ENCODE data around the gene WRAP53. TPM values are rescaled to one million over a fixed set of nuclear protein-coding genes. Genes with fewer than 3 reads are reported as not detected.
"Not testable (repeated sequence)": the region's sequence is repeated elsewhere in the genome, so short reads cannot be mapped to it uniquely, and the experiment has no call there.

The WRAP53 gene
- 1 to 10 TPM; 6.2 to 9.5 (median 7.6) TPM for polyA plus RNA-seq (ENCODE audit: insufficient read length in 10 of 10)
- long read RNA-seq, donor 1, full-length matches to known transcripts = 3 of 3 reads
- long read RNA-seq, donor 1, partial matches to known transcripts = 0 of 3 reads
- long read RNA-seq, donor 1, other reads (novel, unspliced or antisense) = 0 of 3 reads
- long read RNA-seq, donor 2, partial matches to known transcripts = 0 of 2 reads
- long read RNA-seq, donor 2, other reads (novel, unspliced or antisense) = 0 of 2 reads
- long read RNA-seq, donor 3 = 0 reads
- long read RNA-seq, donor 4, full-length matches to known transcripts = 1 of 1 reads
- long read RNA-seq, donor 4, partial matches to known transcripts = 0 of 1 reads
- long read RNA-seq, donor 4, other reads (novel, unspliced or antisense) = 0 of 1 reads
- long read RNA-seq, donor 5, full-length matches to known transcripts = 2 of 2 reads
- long read RNA-seq, donor 5, partial matches to known transcripts = 0 of 2 reads
- long read RNA-seq, donor 5, other reads (novel, unspliced or antisense) = 0 of 2 reads
- long read RNA-seq, donor 6, full-length matches to known transcripts = 4 of 4 reads
- long read RNA-seq, donor 6, partial matches to known transcripts = 0 of 4 reads
- long read RNA-seq, donor 6, other reads (novel, unspliced or antisense) = 0 of 4 reads
- long read RNA-seq, donor 7, partial matches to known transcripts = 0 of 3 reads
- long read RNA-seq, donor 7, other reads (novel, unspliced or antisense) = 0 of 3 reads
- long read RNA-seq, donor 8, partial matches to known transcripts = 0 of 1 reads
- long read RNA-seq, donor 8, other reads (novel, unspliced or antisense) = 0 of 1 reads
- long read RNA-seq, donor 9, partial matches to known transcripts = 0 of 2 reads
- long read RNA-seq, donor 9, other reads (novel, unspliced or antisense) = 0 of 2 reads

- peak; percentile 98 to 99 (median 99) for DNase-seq
Observed at GRCh38 chr17:7687908-7688807, at the start of gene WRAP53. Gene WRAP53, plus strand, starts transcription at chr17:7688477. Its CDS starts 172 bp downstream, at chr17:7688649.

DNA sequence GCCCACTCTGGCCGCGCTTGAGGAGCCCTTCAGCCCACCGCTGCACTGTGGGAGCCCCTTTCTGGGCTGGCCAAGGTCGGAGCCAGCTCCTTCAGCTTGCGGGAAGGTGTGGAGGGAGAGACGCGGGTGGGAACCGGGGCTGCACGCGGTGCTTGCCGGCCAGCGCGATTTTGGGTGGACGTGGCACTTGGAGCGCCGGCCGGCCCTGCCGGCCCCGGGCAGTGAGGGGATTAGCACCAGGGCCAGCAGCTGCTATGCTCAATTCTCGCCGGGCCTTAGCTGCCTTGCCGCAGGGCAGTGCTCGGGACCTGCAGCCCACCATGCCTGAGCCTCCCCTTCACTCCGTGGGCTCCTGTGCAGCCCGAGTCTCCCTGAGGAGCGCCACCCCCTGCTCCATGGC, 47.5 kb upstream of the WRAP53 start:
- no peak for DNase-seq

DNA sequence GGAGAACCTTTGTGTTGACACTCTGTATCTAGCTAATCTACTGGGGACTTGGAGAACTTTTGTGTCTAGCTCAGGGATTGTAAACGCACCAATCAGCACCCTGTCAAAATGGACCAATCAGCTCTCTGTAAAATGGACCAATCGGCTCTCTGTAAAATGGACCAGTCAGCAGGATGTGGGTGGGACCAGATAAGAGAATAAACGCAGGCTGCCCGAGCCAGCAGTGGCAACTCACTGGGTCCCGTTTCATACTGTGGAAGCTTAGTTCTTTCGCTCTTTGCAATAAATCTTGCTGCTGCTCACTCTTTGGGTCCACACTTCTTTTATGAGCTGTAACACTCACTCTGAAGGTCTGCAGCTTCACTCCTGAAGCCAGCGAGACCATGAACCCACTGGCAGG, 46.6 kb upstream of the WRAP53 start:
- DNase-seq = not testable (repeated sequence)

GRCh38 chr17:7644775-7645174, 43.5 kb upstream of the WRAP53 start:
- no peak for DNase-seq

DNA sequence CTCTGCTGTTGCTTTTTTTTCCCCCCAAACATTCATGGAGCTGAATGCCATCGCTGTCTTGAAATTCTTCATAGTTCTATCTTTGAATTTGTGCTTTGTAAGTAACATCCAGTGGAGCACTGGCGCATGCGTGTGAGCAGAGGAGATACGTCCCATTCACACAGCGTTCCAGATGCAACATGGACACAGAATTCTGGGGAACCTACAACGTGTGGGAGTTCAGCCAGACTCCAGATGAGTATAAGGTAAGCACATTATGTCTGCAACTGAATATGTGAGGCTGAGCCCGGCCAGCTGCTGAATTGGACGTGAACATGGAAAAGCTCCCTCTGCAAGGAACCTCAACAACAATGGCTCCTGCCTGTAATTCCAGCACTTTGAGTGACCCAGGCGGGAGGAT, 41.8 kb upstream of the WRAP53 start:
- DNase-seq = no peak

- DNase-seq = no peak
Observed at GRCh38 chr17:7647018-7647417, 41.3 kb upstream of the WRAP53 start.

- peak; percentile 65 to 92 (median 81) for DNase-seq
Observed at GRCh38 chr17:7650509-7651096, 37.7 kb upstream of the WRAP53 start, which contains the start of gene ATP1B2. Gene ATP1B2, plus strand, starts transcription at chr17:7650926. Its CDS starts 593 bp downstream, at chr17:7651519.

- DNase-seq = no peak
Observed at GRCh38 chr17:7651097-7651664, 37.1 kb upstream of the WRAP53 start.

DNA sequence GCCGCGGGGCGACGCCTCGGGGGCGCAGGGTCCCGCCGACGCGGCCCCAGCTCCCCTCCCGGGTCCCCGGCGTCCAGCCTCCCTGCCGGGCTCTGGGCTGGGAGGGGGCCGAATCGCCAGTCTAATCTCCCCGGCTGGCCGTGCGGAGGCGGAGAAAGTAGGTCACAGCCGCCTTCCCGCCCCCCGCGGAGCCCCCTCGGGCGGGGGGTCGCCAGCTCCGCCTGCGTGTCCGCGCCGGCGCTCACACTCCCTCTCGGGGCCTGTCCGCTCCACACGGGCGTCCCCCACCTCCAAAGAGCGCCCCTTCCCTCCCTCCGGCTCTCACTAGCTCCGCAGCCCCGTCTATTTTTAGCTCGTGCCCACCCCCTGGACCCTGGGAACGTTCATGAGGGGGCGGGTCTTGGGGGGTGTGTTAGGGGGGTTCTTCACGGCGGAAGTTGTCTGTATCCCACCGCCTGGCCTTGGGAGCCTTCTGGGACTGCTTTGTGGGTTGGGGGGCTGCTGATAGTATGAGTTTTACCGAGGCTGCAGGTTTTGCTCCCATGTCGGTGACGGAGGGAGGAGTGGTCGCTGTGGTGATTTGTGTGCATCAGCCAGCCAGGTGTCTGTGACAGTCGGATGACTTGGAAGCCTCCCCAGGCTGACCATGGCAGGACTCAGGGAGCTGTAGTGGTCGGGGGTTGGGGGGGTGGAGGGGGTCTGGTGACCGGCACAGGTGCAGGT, 36.5 kb upstream of the WRAP53 start:
- DNase-seq = peak; percentile 55 to 82 (median 70)

DNA sequence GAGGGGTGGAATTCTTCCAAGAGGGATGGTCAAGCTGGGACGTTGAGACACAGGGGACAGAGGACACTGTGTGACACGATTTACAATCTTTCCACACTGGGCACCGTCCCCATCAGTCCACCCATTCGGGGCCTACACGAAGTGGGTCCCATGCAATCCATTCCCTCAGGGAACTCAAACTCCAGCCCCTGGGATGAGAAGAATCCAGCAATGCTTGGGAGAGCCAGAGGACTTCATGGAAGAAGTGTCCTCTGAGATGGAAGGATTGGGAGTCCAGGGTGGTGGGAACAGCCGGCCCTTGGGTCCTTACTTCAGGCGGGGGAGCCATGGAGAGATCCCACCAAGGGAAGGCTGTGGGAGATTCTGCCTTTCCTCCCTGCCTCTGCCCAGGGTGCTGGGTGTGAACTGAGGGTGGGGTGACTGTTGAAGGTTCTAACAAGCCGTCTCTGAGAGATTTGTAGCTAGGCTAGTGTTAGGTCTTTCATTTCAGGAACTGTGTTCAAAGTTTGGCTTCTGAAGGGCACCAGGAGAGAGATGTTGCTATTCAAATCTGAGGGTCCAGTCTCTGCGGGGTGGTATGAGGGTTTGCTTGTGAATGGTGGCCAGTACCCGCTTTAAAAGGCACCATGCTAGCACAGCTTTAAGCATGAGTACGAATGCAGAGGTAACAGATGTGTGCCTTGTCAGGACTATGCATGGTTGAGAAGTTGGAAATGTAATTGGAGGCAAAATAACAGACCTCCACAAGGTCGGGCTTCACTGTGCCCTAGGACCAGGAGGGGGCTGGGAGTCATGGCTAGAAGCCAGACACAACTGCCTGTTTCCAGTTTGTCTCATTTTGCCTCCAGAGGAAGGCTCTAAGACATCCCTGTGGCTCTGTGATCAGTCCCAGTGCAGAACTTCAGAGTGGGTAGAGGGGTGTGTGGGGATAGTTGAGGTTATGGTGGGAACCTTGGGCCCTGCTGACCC, 35.6 kb upstream of the WRAP53 start:
- DNase-seq = no peak

- no peak for DNase-seq
Observed at GRCh38 chr17:7654832-7655540, 33.3 kb upstream of the WRAP53 start.

GRCh38 chr17:7655541-7655840, 32.8 kb upstream of the WRAP53 start:
- DNase-seq = no peak

DNA sequence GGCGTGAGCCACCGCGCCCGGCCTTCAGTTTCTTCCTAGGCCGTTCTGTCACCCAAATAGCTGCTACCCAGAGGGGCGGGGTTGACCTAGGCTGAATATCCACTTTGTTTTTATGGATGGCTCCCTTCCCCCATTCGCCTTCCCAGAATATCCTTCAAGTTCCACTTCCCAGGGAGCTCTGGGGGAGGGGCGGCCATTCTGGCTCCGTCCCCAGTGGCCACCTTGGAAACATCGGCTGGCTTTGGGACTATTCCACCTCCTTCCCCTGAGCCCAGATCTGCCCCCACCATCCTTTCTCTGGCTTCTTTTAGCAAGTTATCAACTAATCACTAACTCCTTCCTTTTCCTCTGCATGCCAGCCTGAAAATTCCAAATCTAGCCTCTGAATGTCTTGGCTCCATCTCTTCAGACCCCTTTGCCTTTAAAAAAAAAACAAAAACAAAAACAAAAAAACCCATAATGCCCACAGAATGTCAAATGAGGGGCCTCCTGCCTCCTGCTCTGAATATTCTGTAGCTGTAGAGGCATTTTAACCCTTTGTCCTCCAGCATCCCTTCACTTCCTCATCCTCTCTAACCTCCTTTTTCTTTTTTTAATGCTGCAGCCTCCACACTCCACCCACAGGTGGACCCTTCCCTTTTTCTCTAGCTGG, 31.2 kb upstream of the WRAP53 start:
- peak in 1 of 3 donors; percentile 47 for DNase-seq

- DNase-seq = no peak
Observed at GRCh38 chr17:7667656-7668406, 20.4 kb upstream of the WRAP53 start.

GRCh38 chr17:7668482-7668881, 19.8 kb upstream of the WRAP53 start:
- no peak for DNase-seq

DNA sequence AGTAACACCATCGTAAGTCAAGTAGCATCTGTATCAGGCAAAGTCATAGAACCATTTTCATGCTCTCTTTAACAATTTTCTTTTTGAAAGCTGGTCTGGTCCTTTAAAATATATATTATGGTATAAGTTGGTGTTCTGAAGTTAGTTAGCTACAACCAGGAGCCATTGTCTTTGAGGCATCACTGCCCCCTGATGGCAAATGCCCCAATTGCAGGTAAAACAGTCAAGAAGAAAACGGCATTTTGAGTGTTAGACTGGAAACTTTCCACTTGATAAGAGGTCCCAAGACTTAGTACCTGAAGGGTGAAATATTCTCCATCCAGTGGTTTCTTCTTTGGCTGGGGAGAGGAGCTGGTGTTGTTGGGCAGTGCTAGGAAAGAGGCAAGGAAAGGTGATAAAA, 15.0 kb upstream of the WRAP53 start:
- DNase-seq = no peak

DNA sequence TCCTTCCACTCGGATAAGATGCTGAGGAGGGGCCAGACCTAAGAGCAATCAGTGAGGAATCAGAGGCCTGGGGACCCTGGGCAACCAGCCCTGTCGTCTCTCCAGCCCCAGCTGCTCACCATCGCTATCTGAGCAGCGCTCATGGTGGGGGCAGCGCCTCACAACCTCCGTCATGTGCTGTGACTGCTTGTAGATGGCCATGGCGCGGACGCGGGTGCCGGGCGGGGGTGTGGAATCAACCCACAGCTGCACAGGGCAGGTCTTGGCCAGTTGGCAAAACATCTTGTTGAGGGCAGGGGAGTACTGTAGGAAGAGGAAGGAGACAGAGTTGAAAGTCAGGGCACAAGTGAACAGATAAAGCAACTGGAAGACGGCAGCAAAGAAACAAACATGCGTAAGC, 13.3 kb upstream of the WRAP53 start:
- DNase-seq = no peak

Measured in muscle of back (tissue), 13 donors.